Measurements from ENCODE around the gene DIDO1.
"Not testable (repeated sequence)": the region's sequence is repeated elsewhere in the genome, so short reads cannot be mapped to it uniquely, and the experiment has no call there.

DIDO1 gene

GRCh38 chr20:62875419-62876361 lies 50.6 kb downstream of the DIDO1 start:
- FAIRE-seq = no peak

- FAIRE-seq = no peak
These were observed 51.4 kb downstream of the DIDO1 start for GRCh38 chr20:62874964-62875344.

- FAIRE-seq = not testable (repeated sequence)
These were observed 52.6 kb downstream of the DIDO1 start for GRCh38 chr20:62873681-62874031.

- FAIRE-seq = no peak
These were observed 53.0 kb downstream of the DIDO1 start for GRCh38 chr20:62873280-62873679.

- no peak for FAIRE-seq
These were observed 53.4 kb downstream of the DIDO1 start for GRCh38 chr20:62872862-62873261.

GRCh38 chr20:62872184-62872847 lies 54.0 kb downstream of the DIDO1 start:
- no peak for FAIRE-seq

- FAIRE-seq = no peak
These were observed 62.1 kb downstream of the DIDO1 start for GRCh38 chr20:62864207-62864606.

GRCh38 chr20:62861726-62862336 lies 64.5 kb downstream of the DIDO1 start, which contains the start of gene TCFL5:
TSS of gene TCFL5 (minus strand) at chr20:62861822. CDS start at chr20:62861670, 152 bp downstream.
- no peak for FAIRE-seq

- FAIRE-seq = no peak
These were observed 65.2 kb downstream of the DIDO1 start for GRCh38 chr20:62860924-62861691.

- FAIRE-seq = no peak
These were observed 65.8 kb downstream of the DIDO1 start for GRCh38 chr20:62860391-62860923.

- no peak for FAIRE-seq
These were observed 66.6 kb downstream of the DIDO1 start for GRCh38 chr20:62859721-62860120.

GRCh38 chr20:62858058-62858830 lies 68.1 kb downstream of the DIDO1 start:
- FAIRE-seq = no peak

GRCh38 chr20:62856931-62857619 lies 69.2 kb downstream of the DIDO1 start:
- no peak for FAIRE-seq

GRCh38 chr20:62855120-62855519 lies 71.2 kb downstream of the DIDO1 start:
- no peak for FAIRE-seq

GRCh38 chr20:62854121-62854520 lies 72.2 kb downstream of the DIDO1 start:
- no peak for FAIRE-seq

- not testable (repeated sequence) for FAIRE-seq
These were observed 73.0 kb downstream of the DIDO1 start for GRCh38 chr20:62853304-62853703.

GRCh38 chr20:62852841-62853240 lies 73.5 kb downstream of the DIDO1 start:
- FAIRE-seq = no peak

- FAIRE-seq = no peak
These were observed 74.1 kb downstream of the DIDO1 start for GRCh38 chr20:62852196-62852595.

GRCh38 chr20:62850333-62850974 lies 75.9 kb downstream of the DIDO1 start:
- no peak for FAIRE-seq

GRCh38 chr20:62849431-62849830 lies 76.9 kb downstream of the DIDO1 start:
- FAIRE-seq = no peak
